ENCODE measurements around the gene SAP130. TPM values are rescaled to one million over a fixed set of nuclear protein-coding genes. Genes with fewer than 3 reads are reported as not detected.

The SAP130 gene
- total RNA-seq, 4 donors from 2014 or later = 14.7 to 19.9 (median 18.2) TPM

DNA sequence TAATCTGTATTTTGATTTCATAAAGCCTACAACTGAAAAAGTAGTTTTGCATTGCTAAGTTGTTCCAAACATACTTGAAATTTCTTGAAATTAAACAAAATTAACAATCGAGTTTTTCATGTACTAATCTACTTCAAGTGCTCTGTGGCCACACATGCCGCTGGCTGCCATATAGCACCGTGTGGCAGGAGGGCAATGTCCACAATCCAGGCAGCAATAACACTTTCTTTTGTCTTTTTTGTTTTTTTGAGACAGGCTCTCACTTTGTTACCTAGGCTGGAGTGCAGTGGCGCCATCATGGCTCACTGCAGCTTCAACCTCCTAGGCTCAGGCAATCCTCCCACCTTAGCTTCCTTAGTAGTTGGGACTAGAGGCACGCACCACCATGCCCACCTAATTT is 36.1 kb downstream of the SAP130 start:
- Histone ChIP-seq H3K4me3 (no peak overlapping the region), H3K9me3 (no peaks in the 10 kb centered on the region), H3K27ac (no peak overlapping the region), H3K36me3 (peaks cover 77% of the 10 kb centered on the region), H3K4me1 (no peaks in the 10 kb centered on the region), H3K27me3 (no peaks in the 10 kb centered on the region)
- WGBS = 92% methylated on average over 5 of the region's 5 CpGs
- DNase-seq (ENCODE audit: low spot score in 2 of 2) = no peak
- TF ChIP-seq POLR2AphosphoS5 (IDR thresholded peaks at IDR 0.05) = no peak

GRCh38 chr2:127986548-127987079 is 41.2 kb downstream of the SAP130 start:
- peaks cover 84% of the 10 kb centered on the region for H3K36me3 ChIP-seq

DNA sequence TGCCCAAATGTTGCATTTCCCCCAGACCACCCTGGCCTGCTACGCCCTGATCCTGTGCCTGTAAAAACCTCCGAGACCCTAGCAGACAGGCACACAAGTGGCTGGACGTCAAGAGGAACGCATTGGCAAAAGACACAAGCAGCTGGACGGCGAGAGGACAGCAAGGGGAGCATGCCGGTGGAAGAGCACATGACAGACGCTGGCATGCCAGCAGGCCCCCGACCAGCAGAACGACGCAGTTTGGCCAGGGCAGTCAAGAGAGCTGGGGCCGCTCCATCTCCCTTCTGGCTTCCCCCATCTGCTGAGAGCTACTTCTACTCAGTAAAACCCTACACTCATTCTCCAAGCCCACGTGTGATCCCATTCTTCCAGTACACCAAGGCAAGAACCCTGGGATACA is 42.1 kb downstream of the SAP130 start:
- WGBS = 92% methylated on average over 13 of the region's 13 CpGs
- H3K36me3 ChIP-seq = peaks cover 83% of the 10 kb centered on the region
- H3K27ac ChIP-seq = no peak overlapping the region
- H3K4me3 ChIP-seq = no peak overlapping the region
- DNase-seq (ENCODE audit: low spot score in 2 of 2) = no peak
- no peaks in the 10 kb centered on the region for H3K27me3 ChIP-seq
- no peaks in the 10 kb centered on the region for H3K4me1 ChIP-seq
- TF ChIP-seq POLR2A (IDR thresholded peaks at IDR 0.05) = no peak
- TF ChIP-seq EP300 (IDR thresholded peaks at IDR 0.05) = no peak
- TF ChIP-seq, protein P1, sequence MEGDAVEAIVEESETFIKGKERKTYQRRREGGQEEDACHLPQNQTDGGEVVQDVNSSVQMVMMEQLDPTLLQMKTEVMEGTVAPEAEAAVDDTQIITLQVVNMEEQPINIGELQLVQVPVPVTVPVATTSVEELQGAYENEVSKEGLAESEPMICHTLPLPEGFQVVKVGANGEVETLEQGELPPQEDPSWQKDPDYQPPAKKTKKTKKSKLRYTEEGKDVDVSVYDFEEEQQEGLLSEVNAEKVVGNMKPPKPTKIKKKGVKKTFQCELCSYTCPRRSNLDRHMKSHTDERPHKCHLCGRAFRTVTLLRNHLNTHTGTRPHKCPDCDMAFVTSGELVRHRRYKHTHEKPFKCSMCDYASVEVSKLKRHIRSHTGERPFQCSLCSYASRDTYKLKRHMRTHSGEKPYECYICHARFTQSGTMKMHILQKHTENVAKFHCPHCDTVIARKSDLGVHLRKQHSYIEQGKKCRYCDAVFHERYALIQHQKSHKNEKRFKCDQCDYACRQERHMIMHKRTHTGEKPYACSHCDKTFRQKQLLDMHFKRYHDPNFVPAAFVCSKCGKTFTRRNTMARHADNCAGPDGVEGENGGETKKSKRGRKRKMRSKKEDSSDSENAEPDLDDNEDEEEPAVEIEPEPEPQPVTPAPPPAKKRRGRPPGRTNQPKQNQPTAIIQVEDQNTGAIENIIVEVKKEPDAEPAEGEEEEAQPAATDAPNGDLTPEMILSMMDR (IDR thresholded peaks at IDR 0.05) = no peak
- TF ChIP-seq POLR2AphosphoS5 (IDR thresholded peaks at IDR 0.05) = no peak
- H3K9me3 ChIP-seq = no peaks in the 10 kb centered on the region

More at GRCh38 chr2:127986548-127987079, 41.2 kb downstream of the SAP130 start:
- Histone ChIP-seq H3K27me3 (no peaks in the 10 kb centered on the region), H3K9me3 (no peaks in the 10 kb centered on the region), H3K4me3 (no peak overlapping the region), H3K27ac (no peak overlapping the region), H3K4me1 (no peaks in the 10 kb centered on the region)
- no peak for DNase-seq (ENCODE audit: low spot score in 2 of 2)
- 79% methylated on average over 7 of the region's 7 CpGs for WGBS
- TF ChIP-seq POLR2AphosphoS5 (IDR thresholded peaks at IDR 0.05) (no peak), POLR2A (IDR thresholded peaks at IDR 0.05) (no peak), EP300 (IDR thresholded peaks at IDR 0.05) (no peak)
- TF ChIP-seq, protein P1 (IDR thresholded peaks at IDR 0.05) = no peak

GRCh38 chr2:127985026-127985734 is 42.7 kb downstream of the SAP130 start:
- Histone ChIP-seq H3K27me3 (no peaks in the 10 kb centered on the region), H3K36me3 (peaks cover 88% of the 10 kb centered on the region), H3K27ac (no peak overlapping the region), H3K4me1 (no peaks in the 10 kb centered on the region), H3K9me3 (no peaks in the 10 kb centered on the region), H3K4me3 (no peak overlapping the region)
- no peak for TF ChIP-seq POLR2A (IDR thresholded peaks at IDR 0.05)
- TF ChIP-seq POLR2AphosphoS5 (IDR thresholded peaks at IDR 0.05) = no peak
- TF ChIP-seq EP300 (IDR thresholded peaks at IDR 0.05) = no peak
- TF ChIP-seq, protein P1 (IDR thresholded peaks at IDR 0.05) = no peak
- WGBS = 95% methylated on average over 6 of the region's 6 CpGs
- no peak for DNase-seq (ENCODE audit: low spot score in 2 of 2)

GRCh38 chr2:127984551-127984950 is 43.3 kb downstream of the SAP130 start:
- H3K27me3 ChIP-seq = no peaks in the 10 kb centered on the region
- WGBS = 100% methylated on average over 3 of the region's 3 CpGs
- no peaks in the 10 kb centered on the region for H3K4me1 ChIP-seq
- TF ChIP-seq, protein P1 (IDR thresholded peaks at IDR 0.05) = no peak
- TF ChIP-seq EP300 (IDR thresholded peaks at IDR 0.05) (no peak), POLR2AphosphoS5 (IDR thresholded peaks at IDR 0.05) (no peak), POLR2A (IDR thresholded peaks at IDR 0.05) (no peak)
- DNase-seq (ENCODE audit: low spot score in 2 of 2) = no peak
- no peaks in the 10 kb centered on the region for H3K9me3 ChIP-seq
- H3K4me3 ChIP-seq = no peak overlapping the region
- H3K27ac ChIP-seq = no peak overlapping the region
- H3K36me3 ChIP-seq = peaks cover 93% of the 10 kb centered on the region

All from suprapubic skin (tissue), 4 donors.